Measurements from ENCODE around the gene LGR6.

- no peak for TF ChIP-seq CTCF (IDR thresholded peaks at IDR 0.05; ENCODE audit: poor library complexity, severe bottlenecking)
- no peak for TF ChIP-seq EP300 (conservative IDR thresholded peaks at IDR 0.05; ENCODE audit: poor library complexity, severe bottlenecking)
- no peak for TF ChIP-seq TAF1 (IDR thresholded peaks at IDR 0.05; ENCODE audit: low read depth)
- TF ChIP-seq EZH2 (IDR thresholded peaks at IDR 0.05; ENCODE audit: borderline replicate concordance, insufficient read depth, low read length, poor library complexity, severe bottlenecking), result no peak
- TF ChIP-seq RAD21 (conservative IDR thresholded peaks at IDR 0.05), result no peak
- no peak for TF ChIP-seq REST (IDR thresholded peaks at IDR 0.05; ENCODE audit: borderline replicate concordance)
- TF ChIP-seq POLR2AphosphoS5 (IDR thresholded peaks at IDR 0.05), result no peak
Observed at GRCh38 chr1:202235003-202235660, 41.5 kb downstream of the LGR6 start.
